MM.1S (cell line): ENCODE measurements around the gene HOXD8.

Source experiments
- DNase-seq: peaks from one replicate; pipeline ENCODE4 v3.0.0-alpha.2; 2015
- H2AFZ ChIP-seq: fragments of 300-600 bp; sonication (generic); 2 replicates; pipeline ENCODE4 v1.6.0; 2016; ENCODE audit warnings: antibody characterized with exemption, low read length
- H3F3A ChIP-seq: fragments of 300-600 bp; sonication (generic); 2 replicates; pipeline ENCODE4 v1.6.1; 2016; ENCODE audit warnings: mild to moderate bottlenecking, antibody characterized with exemption, low read length, moderate library complexity, mixed read lengths; ENCODE audit not compliant: insufficient read depth
- H3K27ac ChIP-seq: fragments of 300-600 bp; sonication (generic); 2 replicates; pipeline ENCODE4 v1.5.1; 2016; ENCODE audit warnings: mild to moderate bottlenecking, low read length
- H3K27me3 ChIP-seq: fragments of 300-600 bp; sonication (generic); replicated peaks from 2 replicates; pipeline ENCODE4 v1.6.0; 2016; ENCODE audit warnings: low read length; ENCODE audit not compliant: insufficient read depth
- H3K36me3 ChIP-seq: fragments of 300-600 bp; sonication (generic); replicated peaks from 2 replicates; pipeline ENCODE4 v1.6.1; 2016; ENCODE audit warnings: mild to moderate bottlenecking, low read length, mixed read lengths; ENCODE audit not compliant: insufficient read depth
- H3K4me1 ChIP-seq: fragments of 300-600 bp; sonication (generic); 2 replicates; pipeline ENCODE4 v1.6.1; 2016; ENCODE audit warnings: low read length, mixed read lengths
- H3K4me2 ChIP-seq: fragments of 300-600 bp; sonication (generic); 2 replicates; pipeline ENCODE4 v1.6.0; 2016; ENCODE audit warnings: low read depth, low read length
- H3K4me3 ChIP-seq: fragments of 300-600 bp; sonication (generic); 2 replicates; pipeline ENCODE4 v1.5.1; 2016; ENCODE audit warnings: low read length, mixed read lengths
- H3K79me2 ChIP-seq: fragments of 300-600 bp; sonication (generic); 2 replicates; pipeline ENCODE4 v1.6.1; 2016; ENCODE audit warnings: mixed run types, low read length, mixed read lengths
- H3K9ac ChIP-seq: fragments of 300-600 bp; sonication (generic); 2 replicates; pipeline ENCODE4 v1.6.1; 2016; ENCODE audit warnings: low read length, mixed read lengths
- H3K9me2 ChIP-seq: fragments of 300-600 bp; sonication (generic); replicated peaks from 2 replicates; pipeline ENCODE4 v1.6.1; 2016; ENCODE audit warnings: mild to moderate bottlenecking, low read length, mixed read lengths; ENCODE audit not compliant: insufficient read depth
- H3K9me3 ChIP-seq: fragments of 300-600 bp; sonication (generic); replicated peaks from 2 replicates; pipeline ENCODE4 v1.6.1; 2016; ENCODE audit warnings: mild to moderate bottlenecking, low read length, mixed read lengths; ENCODE audit not compliant: insufficient read depth
- H4K20me1 ChIP-seq: fragments of 300-600 bp; sonication (generic); 2 replicates; pipeline ENCODE4 v1.6.1; 2016; ENCODE audit warnings: mild to moderate bottlenecking, low read length, moderate library complexity, mixed read lengths; ENCODE audit not compliant: insufficient read depth
- EZH2 ChIP-seq: fragments of 300-600 bp; sonication (generic); optimal IDR thresholded peaks from 2 replicates; pipeline ENCODE3; 2017; ENCODE audit warnings: low read depth, mild to moderate bottlenecking, antibody characterized with exemption, low read length, mixed read lengths
- EZH2phosphoT487 ChIP-seq: fragments of 300-600 bp; sonication (generic); IDR thresholded peaks from 2 replicates; pipeline ENCODE4 v1.6.1; 2018; ENCODE audit warnings: antibody characterized with exemption, low read length
- TF ChIP-seq, protein P1 (sequence below): fragments of 300-600 bp; sonication (generic); IDR thresholded peaks from 2 replicates; pipeline ENCODE4 v1.5.1; 2016; ENCODE audit warnings: antibody characterized with exemption, low read length, mixed read lengths

HOXD8 gene

DNA sequence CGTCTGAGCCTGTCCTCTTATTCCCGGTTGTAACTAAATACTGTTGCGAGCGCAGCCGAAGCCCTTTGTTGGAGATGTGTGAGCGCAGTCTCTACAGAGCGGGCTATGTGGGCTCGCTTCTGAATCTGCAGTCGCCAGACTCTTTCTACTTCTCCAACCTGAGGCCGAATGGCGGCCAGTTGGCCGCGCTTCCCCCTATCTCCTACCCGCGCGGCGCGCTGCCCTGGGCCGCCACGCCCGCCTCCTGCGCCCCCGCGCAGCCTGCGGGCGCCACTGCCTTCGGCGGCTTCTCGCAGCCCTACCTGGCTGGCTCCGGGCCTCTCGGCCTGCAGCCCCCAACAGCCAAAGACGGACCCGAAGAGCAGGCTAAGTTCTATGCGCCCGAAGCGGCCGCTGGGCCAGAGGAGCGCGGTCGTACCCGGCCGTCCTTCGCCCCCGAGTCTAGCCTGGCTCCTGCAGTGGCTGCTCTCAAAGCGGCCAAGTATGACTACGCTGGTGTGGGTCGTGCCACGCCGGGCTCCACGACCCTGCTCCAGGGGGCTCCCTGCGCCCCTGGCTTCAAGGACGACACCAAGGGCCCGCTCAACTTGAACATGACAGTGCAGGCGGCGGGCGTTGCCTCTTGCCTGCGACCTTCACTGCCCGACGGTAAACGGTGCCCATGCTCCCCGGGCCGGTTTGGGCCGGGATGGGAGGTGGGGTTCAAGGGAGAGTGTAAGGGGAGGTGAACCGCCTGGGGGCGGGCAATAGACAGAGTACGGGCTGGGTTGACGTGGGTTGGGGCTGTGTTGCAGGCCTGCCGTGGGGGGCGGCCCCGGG, 29.6 kb upstream of the HOXD8 start, which contains the start of gene HOXD12:
TSS of gene HOXD12 (plus strand) at position 68 of the 819 bp plus-strand sequence. CDS start at position 75, 7 bp downstream.
- Histone ChIP-seq H3K79me2 (no peaks in the 10 kb centered on the region), H3F3A (peaks cover 17% of the 10 kb centered on the region), H4K20me1 (no peaks in the 10 kb centered on the region), H3K9me2 (no peaks in the 10 kb centered on the region), H3K4me1 (0 out of 2 replicates have a peak, but pooled peaks cover 5% of the 10 kb centered on the region), H3K27me3 (peaks cover 3% of the 10 kb centered on the region; the same call in 1 of the 2 replicates), H3K36me3 (no peaks in the 10 kb centered on the region), H3K9me3 (no peaks in the 10 kb centered on the region), H3K4me2 (peak within 1 kb of the TSS; percentile 95; the same call in 1 of the 2 replicates), H2AFZ (no peak within 1 kb of the TSS; the same call in 1 of the 2 replicates), H3K27ac (no peak within 1 kb of the TSS), H3K9ac (no peak within 1 kb of the TSS), H3K4me3 (no peak within 1 kb of the TSS)
- TF ChIP-seq, protein P1, sequence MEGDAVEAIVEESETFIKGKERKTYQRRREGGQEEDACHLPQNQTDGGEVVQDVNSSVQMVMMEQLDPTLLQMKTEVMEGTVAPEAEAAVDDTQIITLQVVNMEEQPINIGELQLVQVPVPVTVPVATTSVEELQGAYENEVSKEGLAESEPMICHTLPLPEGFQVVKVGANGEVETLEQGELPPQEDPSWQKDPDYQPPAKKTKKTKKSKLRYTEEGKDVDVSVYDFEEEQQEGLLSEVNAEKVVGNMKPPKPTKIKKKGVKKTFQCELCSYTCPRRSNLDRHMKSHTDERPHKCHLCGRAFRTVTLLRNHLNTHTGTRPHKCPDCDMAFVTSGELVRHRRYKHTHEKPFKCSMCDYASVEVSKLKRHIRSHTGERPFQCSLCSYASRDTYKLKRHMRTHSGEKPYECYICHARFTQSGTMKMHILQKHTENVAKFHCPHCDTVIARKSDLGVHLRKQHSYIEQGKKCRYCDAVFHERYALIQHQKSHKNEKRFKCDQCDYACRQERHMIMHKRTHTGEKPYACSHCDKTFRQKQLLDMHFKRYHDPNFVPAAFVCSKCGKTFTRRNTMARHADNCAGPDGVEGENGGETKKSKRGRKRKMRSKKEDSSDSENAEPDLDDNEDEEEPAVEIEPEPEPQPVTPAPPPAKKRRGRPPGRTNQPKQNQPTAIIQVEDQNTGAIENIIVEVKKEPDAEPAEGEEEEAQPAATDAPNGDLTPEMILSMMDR: no peak
- no peak for TF ChIP-seq EZH2phosphoT487
- no peak for TF ChIP-seq EZH2
- DNase-seq: no peak

DNA sequence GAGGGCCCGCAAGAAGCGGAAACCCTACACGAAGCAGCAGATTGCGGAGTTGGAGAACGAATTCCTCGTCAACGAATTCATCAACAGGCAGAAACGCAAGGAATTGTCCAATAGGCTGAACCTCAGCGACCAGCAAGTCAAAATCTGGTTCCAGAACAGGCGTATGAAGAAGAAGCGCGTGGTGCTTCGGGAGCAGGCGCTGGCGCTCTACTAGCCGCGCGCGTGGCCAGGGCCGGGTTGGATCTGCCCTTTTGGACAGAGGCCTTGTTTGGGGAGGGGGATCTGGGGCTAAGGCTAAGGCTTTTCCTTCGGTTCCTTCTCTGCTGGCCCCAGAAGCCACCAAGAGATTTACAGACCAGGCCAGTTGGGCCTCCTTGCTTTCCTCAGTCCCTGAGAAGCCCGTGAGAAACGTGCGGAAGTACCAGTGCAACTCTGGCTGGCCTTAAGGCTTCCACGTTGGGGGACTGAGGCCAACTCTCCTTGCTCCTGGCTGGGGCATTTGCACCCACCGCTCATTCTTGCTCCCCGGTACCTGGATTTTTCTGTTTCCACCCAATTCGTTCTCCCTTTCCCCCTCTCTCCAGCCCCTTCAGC, 28.9 kb upstream of the HOXD8 start:
- no peaks in the 10 kb centered on the region for H3K9me3 ChIP-seq
- no peak for DNase-seq
- no peaks in the 10 kb centered on the region for H3K36me3 ChIP-seq
- no peak overlapping the region for H2AFZ ChIP-seq
- H3K9me2 ChIP-seq: no peaks in the 10 kb centered on the region
- no peaks in the 10 kb centered on the region for H3K79me2 ChIP-seq
- TF ChIP-seq EZH2: no peak
- no peak overlapping the region for H3K27ac ChIP-seq
- H3K9ac ChIP-seq: no peak overlapping the region
- peaks cover 8% of the 10 kb centered on the region; the same call in 1 of the 2 replicates for H3K27me3 ChIP-seq
- no peaks in the 10 kb centered on the region for H4K20me1 ChIP-seq
- peaks cover 17% of the 10 kb centered on the region for H3F3A ChIP-seq
- 0 out of 2 replicates have a peak, but pooled peaks cover 3% of the 10 kb centered on the region for H3K4me1 ChIP-seq
- no peak overlapping the region for H3K4me2 ChIP-seq
- no peak overlapping the region for H3K4me3 ChIP-seq

DNA sequence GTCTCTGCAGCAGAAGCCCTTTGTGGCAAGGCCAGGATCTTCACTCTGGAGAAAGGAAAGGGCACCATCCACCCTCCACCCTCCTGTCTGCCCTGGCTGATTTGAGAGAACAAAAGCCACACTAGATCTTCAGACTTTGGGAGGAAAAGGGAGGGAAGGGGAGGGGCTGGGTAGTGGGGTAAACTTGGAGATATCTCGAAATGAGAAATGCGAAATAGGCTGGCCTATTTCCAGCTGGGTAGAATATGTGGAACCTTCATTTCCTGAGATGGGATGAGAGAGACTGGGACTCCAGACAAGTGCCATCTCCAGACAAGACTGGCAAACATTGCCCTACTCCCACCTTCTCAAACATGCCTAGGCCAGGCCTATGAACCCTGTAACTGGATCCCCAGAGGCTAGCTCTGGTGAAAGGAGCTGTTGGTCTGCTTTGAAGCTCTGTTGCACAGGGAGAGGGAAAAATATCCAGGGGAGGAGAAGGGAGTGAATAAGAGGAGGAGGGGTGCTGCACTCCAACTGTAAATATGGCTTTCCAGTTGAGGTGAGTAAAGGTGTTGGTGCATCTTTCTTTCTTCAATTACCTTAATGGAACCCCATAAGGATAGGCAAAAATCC, 28.2 kb upstream of the HOXD8 start:
- Histone ChIP-seq H3K4me1 (no peaks in the 10 kb centered on the region), H3K9me3 (no peaks in the 10 kb centered on the region), H3K9me2 (no peaks in the 10 kb centered on the region), H3K36me3 (no peaks in the 10 kb centered on the region), H3F3A (peaks cover 10% of the 10 kb centered on the region), H3K4me3 (no peak overlapping the region), H3K27me3 (peaks cover 14% of the 10 kb centered on the region), H3K4me2 (no peak overlapping the region), H2AFZ (no peak overlapping the region), H3K27ac (no peak overlapping the region), H4K20me1 (no peaks in the 10 kb centered on the region), H3K9ac (no peak overlapping the region), H3K79me2 (no peaks in the 10 kb centered on the region)
- TF ChIP-seq EZH2phosphoT487 (no peak), EZH2 (no peak)
- TF ChIP-seq, protein P1: no peak
- DNase-seq: no peak
